ENCODE data around the gene GSC2.

GRCh38 chr22:19123936-19124335, 26.2 kb downstream of the GSC2 start:
- TF ChIP-seq CTCF (conservative IDR thresholded peaks at IDR 0.05) (no peak), ZFX (IDR thresholded peaks at IDR 0.05) (no peak)
